ENCODE measurements around the gene CYP46A1.

DNA sequence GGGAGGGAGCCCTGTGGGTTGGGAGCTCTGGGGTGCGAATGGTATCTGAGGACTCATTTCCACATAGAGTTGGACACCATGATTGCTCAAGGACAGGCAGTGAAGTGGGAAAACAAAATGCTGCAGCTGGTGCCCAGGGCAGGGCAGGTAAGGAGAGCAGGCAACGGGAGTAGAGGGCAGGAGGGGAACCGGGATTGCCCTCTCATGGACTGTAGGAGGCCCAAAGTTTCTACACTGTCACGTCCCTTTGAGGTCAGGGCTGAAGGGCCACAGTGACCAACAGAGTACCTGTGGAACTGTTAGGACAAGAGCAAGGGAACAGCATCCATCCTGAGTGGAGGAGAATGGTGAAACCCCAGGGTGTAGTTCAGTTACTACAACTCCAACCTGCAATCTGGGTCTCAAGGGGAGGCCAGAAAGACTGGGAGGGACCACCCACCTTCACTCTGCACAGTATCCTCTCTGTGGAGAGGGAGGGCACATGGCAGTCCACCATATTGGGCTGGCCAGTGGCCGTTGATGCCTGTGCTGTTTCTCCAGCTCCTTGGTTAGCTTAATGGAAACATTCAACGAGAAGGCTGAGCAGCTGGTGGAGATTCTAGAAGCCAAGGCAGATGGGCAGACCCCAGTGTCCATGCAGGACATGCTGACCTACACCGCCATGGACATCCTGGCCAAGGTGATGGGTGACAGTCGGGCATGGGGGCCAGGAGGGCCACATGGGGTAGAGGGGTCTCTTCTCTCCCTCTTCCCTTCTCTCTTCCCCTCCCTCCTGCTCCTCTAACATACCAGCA lies 22.2 kb downstream of the CYP46A1 start:
- TF ChIP-seq, protein P1, sequence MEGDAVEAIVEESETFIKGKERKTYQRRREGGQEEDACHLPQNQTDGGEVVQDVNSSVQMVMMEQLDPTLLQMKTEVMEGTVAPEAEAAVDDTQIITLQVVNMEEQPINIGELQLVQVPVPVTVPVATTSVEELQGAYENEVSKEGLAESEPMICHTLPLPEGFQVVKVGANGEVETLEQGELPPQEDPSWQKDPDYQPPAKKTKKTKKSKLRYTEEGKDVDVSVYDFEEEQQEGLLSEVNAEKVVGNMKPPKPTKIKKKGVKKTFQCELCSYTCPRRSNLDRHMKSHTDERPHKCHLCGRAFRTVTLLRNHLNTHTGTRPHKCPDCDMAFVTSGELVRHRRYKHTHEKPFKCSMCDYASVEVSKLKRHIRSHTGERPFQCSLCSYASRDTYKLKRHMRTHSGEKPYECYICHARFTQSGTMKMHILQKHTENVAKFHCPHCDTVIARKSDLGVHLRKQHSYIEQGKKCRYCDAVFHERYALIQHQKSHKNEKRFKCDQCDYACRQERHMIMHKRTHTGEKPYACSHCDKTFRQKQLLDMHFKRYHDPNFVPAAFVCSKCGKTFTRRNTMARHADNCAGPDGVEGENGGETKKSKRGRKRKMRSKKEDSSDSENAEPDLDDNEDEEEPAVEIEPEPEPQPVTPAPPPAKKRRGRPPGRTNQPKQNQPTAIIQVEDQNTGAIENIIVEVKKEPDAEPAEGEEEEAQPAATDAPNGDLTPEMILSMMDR (IDR thresholded peaks at IDR 0.05; ENCODE audit: insufficient read depth, low read length, poor library complexity, severe bottlenecking) = no peak
- no peak for TF ChIP-seq EZH2phosphoT487 (conservative IDR thresholded peaks at IDR 0.05; ENCODE audit: low read length)

Data from SU-DHL-6 (cell line).